ENCODE results near the gene DISP2. TPM values are rescaled to one million over a fixed set of nuclear protein-coding genes. Genes with fewer than 3 reads are reported as not detected.

The DISP2 gene, protein sequence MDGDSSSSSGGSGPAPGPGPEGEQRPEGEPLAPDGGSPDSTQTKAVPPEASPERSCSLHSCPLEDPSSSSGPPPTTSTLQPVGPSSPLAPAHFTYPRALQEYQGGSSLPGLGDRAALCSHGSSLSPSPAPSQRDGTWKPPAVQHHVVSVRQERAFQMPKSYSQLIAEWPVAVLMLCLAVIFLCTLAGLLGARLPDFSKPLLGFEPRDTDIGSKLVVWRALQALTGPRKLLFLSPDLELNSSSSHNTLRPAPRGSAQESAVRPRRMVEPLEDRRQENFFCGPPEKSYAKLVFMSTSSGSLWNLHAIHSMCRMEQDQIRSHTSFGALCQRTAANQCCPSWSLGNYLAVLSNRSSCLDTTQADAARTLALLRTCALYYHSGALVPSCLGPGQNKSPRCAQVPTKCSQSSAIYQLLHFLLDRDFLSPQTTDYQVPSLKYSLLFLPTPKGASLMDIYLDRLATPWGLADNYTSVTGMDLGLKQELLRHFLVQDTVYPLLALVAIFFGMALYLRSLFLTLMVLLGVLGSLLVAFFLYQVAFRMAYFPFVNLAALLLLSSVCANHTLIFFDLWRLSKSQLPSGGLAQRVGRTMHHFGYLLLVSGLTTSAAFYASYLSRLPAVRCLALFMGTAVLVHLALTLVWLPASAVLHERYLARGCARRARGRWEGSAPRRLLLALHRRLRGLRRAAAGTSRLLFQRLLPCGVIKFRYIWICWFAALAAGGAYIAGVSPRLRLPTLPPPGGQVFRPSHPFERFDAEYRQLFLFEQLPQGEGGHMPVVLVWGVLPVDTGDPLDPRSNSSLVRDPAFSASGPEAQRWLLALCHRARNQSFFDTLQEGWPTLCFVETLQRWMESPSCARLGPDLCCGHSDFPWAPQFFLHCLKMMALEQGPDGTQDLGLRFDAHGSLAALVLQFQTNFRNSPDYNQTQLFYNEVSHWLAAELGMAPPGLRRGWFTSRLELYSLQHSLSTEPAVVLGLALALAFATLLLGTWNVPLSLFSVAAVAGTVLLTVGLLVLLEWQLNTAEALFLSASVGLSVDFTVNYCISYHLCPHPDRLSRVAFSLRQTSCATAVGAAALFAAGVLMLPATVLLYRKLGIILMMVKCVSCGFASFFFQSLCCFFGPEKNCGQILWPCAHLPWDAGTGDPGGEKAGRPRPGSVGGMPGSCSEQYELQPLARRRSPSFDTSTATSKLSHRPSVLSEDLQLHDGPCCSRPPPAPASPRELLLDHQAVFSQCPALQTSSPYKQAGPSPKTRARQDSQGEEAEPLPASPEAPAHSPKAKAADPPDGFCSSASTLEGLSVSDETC (N-terminal part only)
- total RNA-seq = under 1 TPM; 0.05 to 0.08 TPM

DNA sequence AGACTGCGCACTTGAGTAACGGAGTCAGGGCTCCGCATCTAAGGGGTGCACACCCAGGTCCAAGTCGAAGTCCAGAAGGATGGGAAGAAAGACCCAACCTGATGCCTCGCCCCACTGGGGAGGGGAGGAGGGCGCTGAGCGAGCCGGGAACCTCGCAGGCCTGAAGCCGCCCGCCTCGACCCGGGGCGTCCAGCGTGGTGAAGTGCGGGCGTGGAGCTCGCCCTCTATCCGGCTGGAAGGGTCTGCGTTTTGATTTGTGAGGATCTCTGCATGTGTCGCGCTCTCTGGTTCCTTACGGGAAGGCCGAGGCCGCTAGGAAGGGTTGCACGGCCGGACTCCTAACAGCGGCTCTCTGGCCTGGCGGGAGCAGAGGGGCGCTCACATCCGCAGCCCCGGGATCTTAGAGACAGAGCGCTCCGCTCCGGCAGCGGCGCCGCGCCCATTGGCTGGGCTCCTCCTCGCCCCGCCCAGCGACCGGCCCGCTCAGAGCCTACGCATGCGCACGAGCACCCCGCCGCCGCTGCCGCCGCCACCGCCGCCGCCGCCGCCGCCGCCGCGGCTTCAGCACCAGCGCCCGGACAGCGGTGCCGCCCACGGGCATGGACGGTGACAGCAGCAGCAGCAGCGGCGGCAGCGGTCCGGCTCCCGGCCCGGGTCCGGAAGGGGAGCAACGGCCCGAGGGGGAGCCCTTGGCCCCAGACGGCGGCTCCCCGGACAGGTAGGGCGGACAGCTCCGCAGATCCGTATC is at the start of gene DISP2:
DISP2 (plus strand) TSS at position 497 of the 748 bp plus-strand sequence; CDS start at position 600, 103 bp downstream.

DNA sequence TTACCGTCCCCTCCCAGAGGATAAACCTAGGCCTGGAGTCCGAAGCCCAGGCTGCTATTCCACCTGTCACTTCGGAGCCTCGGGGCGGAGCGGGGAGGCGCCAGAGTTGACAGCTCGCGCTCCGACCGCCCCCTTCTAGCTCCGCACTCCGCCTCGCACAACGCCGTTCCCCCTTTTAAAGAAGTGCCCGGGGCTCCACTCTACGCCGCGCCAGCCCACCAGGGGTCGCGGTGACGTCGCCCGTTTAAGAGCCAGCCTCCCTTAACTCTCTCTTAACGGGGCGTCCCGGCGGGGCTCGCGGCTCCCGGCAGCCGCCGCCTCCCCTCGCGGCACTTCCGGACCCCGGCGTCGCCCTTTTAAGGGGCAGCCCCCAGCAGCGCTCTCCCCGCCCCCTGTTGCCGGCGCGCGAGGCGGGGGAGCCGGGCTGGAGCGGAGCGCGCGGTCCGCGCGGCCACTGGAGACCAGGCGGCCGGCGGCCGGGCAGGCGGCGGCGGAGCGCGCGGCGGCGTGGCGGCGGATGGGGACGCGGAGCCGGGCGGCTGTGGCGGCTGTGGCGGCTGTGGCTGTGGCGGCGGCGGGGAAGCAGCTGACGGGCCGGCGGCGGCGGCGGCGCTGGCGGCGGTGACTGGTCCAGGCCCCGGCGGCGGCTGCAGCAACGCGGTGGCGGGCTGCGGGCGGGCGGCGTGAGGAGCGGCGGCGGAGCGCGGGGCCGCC is 34.6 kb upstream of the DISP2 start, which contains the start of gene INAFM2:
INAFM2 (plus strand) TSS at position 454 of the 714 bp plus-strand sequence. CDS start 364 bp downstream, outside the sequence.

DNA sequence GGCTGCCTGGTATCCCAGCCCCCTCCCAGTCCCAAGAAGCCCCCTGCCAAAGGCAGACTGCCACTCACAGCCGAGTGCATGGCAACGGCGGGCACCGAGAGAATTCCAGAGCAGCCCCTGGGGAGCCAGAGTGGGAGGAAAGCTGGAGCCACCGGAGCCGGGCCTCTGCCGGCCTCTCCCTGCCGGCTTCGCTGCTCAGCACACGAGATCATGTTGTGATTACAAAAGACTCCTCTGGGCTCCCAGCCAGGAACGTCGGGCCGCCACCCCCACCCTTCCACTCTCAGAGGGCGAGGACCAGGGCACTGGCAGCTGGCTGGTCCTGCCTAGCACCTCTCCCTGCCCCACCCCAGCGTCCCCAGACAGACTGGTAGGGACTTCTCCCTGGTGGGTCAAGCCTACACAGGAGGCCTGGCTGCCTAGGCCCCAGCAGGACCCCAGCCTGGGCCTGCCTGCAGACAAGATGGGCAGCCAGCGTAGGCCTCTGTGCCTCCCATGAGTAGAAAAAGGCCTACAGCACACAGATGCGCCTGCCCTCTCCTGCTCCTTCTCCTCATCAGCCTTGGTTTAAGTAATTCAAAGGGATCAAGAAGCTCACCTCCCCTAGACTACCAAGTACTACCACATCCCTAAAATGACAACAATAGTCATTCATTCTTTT is 17.1 kb upstream of the DISP2 start, which contains the start of gene CCDC9B:
CCDC9B (minus strand) TSS at position 200 of the 661 bp plus-strand sequence; CDS start at position 80, 120 bp downstream.

DNA sequence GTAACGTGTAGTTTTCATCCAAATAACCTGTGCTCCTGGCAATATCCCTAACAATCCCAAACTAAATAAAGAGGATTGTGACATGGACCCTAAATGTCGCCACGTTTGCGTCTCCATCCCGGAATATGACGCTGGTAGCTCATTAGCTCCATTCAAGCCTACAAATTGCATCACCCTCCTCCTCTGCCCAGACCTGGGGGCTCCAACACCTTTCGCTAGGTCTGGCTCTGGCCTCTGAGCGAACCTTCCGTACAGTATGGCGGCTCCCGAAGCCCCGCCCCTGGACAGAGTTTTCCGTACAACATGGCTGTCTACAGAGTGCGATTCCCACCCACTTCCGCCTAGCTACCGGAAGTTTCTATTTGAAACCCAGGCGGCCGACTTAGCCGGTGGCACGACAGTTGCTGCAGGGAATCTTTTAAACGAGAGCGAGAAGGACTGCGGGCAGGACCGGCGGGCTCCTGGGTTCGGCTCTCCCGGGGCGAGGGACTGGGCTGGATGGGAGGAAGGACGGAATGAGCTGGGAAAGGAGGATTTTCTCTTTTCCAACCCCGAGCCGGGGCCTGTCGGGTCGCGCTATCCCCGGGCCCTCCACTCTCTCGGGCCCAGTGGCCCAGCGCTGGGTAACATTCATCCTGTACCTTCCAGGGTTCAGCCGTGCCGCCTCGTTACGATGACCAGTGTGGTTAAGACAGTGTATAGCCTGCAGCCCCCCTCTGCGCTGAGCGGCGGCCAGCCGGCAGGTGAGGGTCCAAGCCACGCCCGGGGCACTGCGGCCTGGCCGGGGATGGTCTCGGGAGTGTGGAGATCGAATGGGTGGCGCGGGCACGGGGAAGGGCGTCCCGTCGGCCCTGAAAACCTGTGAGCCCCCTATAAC is 24.8 kb downstream of the DISP2 start, which contains the start of gene KNSTRN:
KNSTRN (plus strand) TSS at position 142 of the 877 bp plus-strand sequence; CDS start at position 257, 115 bp downstream.

DNA sequence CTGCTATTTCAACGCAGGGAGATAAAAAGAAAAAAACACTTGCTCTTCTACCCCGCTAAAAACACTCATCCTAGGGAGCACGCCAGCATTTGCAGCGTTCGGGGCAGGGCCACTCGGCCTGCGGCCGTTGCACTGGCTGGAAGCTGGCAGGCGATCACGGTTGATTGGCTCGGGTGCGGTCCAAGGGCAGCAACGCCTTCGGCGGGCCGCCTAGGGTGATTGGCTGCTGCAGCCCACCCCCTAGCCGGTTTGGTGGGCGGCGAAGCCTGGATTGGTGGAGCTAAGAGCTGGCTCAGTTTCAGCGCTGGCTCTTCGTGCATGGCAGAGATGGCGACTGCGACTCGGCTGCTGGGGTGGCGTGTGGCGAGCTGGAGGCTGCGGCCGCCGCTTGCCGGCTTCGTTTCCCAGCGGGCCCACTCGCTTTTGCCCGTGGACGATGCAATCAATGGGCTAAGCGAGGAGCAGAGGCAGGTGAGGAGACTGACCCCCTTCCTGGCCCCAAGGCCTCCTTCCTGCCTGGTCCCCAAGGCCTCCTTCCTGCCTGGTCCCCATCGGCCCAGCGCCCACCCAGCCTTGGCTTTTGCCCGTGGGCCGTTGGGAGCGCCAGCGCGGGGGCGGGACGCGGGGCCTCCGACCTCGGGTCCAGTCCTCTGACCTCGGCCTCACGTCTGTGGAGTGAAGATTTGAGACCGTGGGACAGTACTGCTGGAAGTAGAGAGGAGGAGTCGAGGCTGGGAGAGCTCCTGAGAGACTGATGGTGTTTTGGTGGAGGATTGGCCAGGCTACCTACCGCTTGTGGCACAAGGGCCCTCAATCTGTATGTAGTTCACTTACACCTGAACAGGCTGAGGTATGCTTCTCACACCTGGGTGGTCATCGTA is 47.7 kb downstream of the DISP2 start, which contains the start of gene IVD:
IVD (plus strand) TSS at position 295 of the 881 bp plus-strand sequence; CDS start at position 328, 33 bp downstream.

Other genes starting within 250 kb of the DISP2 start
- 10 to 100 TPM; 24.1 to 25.0 TPM for gene BMF, start 249.3 kb upstream of the DISP2 start, total RNA-seq
- 10 to 100 TPM; 70.0 to 71.8 TPM for gene BUB1B, start 197.2 kb upstream of the DISP2 start, total RNA-seq
- gene PAK6, start 119.2 kb upstream of the DISP2 start, total RNA-seq = under 1 TPM; 0.48 to 0.91 TPM
- gene ANKRD63, start 75.2 kb upstream of the DISP2 start, total RNA-seq = under 1 TPM; 0.23 to 0.26 TPM
- 100 to 1,000 TPM; 178 to 182 TPM for gene PLCB2, start 50.3 kb upstream of the DISP2 start, total RNA-seq
- gene INAFM2, start 34.5 kb upstream of the DISP2 start, total RNA-seq = 1 to 10 TPM; 8.4 to 9.7 TPM
- gene CCDC9B, start 17.3 kb upstream of the DISP2 start, total RNA-seq = under 1 TPM; 0.43 to 0.76 TPM
- gene PHGR1, start 7.2 kb upstream of the DISP2 start, total RNA-seq = not detected
- 10 to 100 TPM; 35.5 to 35.7 TPM for gene KNSTRN, start 24.5 kb downstream of the DISP2 start, total RNA-seq
- gene IVD, start 47.6 kb downstream of the DISP2 start, total RNA-seq = 10 to 100 TPM; 43.6 to 45.3 TPM
- gene BAHD1, start 82.7 kb downstream of the DISP2 start, total RNA-seq = 10 to 100 TPM; 29.7 to 30.0 TPM
- gene CHST14, start 112.8 kb downstream of the DISP2 start, total RNA-seq = 10 to 100 TPM; 13.7 to 14.1 TPM
- gene CCDC32, start 206.8 kb downstream of the DISP2 start, total RNA-seq = 10 to 100 TPM; 24.8 to 30.9 TPM
- gene RPUSD2, start 211.1 kb downstream of the DISP2 start, total RNA-seq = 10 to 100 TPM; 10.3 to 13.2 TPM
- gene KNL1, start 236.0 kb downstream of the DISP2 start, total RNA-seq = 10 to 100 TPM; 40.6 to 44.1 TPM

Data from activated naive CD4-positive, alpha-beta T cell treated with anti-CD3 and anti-CD28 coated beads, Interleukin-2, amount 10 ng/mL, durations not matched to agents 5 hours and 36 hours (primary cell).